Fibroblast of upper back skin (primary cell): ENCODE results near the gene GGA1.
"Not testable (repeated sequence)": the region's sequence is repeated elsewhere in the genome, so short reads cannot be mapped to it uniquely, and the experiment has no call there.

Source experiments
- DNase-seq: peaks from one replicate; pipeline ENCODE4 v3.0.0-alpha.2; 2013

Gene GGA1

DNA sequence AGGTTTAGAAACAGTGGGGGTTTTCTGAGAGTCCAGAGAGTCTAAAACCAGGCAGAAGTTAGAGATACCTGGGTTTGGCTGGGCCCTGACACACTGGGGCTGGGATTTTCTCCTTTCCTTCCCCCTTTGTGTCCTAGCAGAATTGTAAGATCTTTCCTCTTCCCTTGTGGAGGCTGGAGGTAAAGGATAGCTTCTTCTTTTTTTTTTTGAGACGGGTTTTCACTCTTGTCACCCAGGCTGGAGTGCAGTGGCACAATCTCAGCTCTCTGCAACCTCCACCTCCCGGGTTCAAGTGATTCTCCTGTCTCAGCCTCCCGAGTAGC lies 1.5 kb downstream of the GGA1 start:
- DNase-seq, result not testable (repeated sequence)

DNA sequence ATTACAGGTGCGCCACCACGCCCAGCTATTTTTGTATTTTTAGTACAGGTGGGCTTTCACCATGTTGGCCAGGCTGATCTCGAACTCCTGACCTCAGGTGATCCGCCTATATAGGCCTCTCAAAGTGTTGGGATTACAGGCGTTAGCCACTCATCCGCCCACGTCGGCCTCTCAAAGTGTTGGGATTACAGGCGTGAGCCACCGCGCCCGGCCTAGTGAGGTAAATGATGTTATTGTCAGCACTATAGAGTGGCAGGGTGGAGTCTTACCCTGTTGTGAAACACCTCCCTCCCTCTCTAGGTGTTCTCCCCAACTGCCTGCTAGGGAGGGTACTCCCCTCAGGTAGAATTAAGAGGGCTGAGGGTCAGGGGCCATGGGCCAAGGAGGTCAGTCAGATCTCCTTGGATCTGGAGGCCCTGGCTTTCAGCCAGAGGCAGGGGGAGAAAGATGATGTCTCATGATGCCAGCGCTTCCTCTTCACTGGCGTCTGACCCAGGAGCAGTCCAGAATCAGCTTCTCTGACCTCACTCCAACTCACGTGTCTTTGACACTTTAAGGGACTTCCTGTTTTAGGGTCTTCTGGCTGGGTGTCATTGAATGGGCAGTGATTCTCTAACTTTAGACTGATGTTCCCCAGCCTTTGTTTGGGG lies 2.0 kb downstream of the GGA1 start:
- no peak for DNase-seq

DNA sequence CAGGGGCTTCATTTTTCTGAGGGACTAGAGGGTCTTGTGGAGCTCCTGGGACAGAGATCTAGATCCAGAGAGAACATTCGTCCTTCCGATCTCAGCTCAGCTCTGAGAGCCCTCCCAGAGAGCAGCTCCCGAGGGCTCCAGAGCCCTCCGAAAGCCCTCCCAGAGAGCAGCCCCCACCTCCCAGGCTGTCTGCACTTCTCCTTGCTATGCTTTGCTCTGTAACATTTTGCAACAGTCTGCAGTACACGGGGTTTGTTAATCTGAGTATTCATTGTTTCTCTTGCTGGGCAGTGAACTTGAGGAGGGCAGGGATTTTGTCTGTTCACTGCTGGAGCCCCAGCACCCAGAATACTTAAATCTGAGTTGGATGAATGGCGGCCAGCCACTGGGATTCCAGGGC lies 2.6 kb downstream of the GGA1 start:
- no peak for DNase-seq

DNA sequence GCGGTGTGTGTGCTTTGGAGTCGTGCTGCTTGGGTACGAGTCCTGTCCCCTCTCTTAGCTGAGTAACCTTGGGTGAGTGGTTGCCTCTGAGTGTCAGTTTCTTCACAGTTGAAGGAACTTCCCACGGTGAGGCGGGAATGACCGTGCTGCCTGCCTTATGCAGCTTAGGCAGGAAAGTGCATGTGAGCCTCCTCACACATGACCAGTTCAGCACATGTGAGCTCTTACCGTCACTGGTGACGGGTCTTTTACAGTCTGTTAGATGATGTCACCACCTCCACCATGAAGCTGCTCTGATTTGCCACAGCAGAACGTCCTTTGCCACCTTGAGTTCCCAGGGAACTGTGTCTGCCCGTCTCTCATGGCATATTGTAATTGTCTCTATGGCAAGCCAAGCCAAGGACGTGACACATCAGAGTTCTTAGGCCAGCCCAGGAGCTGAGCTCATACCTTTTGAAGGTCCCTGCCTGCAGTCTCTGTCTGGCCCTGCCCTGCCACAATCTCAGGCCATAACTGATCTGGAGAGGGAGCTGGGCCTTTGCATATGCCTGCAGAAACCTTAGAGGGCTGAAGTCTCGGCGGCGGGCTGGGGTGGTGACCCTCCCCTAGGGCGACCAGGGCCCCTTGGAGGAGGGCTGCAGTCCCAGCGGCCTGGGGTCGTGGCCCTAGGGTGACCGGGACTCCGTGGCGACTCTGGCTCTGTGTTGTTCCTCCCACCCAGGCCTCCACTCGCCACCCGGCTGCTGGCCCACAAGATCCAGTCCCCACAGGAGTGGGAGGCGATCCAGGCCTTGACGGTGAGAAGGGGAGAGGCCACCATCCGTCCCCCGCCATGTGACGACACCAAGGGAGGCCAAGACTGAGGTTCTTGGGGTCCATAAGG lies 7.8 kb downstream of the GGA1 start:
- no peak for DNase-seq

DNA sequence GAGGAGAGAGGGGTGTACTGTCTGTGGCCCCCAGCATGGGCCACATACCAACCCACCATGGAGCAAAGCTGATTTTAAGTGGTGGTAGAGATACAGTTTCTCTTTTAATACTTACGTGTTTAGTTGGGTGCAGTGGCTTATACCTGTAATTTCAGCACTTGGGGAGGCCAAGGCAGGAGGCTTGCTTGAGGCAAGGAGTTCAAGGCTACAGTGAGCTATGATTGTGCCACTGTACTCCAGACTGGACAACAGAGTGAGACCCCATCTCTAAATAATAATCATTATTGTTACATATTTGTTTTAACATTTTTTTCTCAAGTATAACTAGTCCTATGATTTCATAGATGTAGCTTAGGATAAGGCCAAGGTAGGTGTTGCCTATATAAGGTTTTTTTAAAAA lies 8.8 kb downstream of the GGA1 start:
- DNase-seq, result no peak

DNA sequence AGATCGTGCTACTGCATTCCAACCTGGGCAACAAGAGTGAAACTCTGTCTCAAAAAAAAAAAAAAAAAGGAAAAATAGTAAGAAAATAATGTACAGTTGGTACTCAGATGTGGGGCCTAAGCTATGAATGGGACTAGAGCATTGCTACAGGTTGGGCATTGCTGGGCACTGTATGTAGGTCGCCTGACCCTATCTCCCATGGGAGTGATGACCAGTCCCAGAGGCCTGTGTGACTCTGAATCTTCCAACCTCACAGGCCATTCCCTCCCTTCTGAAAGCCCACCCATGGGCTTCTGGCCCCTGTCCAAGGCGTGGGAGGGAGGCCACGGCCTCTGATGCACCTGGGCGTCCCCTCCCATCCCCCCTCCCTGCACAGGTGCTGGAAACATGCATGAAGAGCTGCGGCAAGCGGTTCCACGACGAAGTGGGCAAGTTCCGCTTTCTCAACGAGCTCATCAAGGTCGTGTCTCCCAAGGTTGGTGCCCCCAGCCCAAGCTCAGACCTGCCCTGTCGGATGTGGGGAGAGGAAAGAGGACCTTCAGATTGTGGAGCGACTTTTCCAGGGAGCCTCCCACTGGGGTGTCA lies 9.5 kb downstream of the GGA1 start:
- no peak for DNase-seq

DNA sequence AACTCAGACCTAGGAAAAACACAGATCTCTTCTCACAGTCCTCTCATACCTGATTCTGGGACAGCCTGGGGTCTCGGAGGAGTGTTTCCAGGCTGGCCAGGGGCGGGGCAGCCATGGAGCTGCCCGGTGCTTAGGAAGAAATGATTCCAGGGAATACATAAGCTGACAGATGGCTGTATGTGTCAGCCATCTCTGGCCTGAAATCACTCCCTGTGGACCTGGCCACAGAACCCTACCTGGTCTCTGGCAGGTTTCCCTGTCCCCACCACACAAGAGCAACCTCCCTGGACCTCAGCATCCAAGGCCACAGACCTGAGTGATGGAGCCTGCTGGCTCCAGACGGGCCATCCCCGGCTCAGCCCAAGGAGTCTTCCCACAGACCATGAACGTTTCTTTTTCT lies 10.0 kb downstream of the GGA1 start:
- no peak for DNase-seq

DNA sequence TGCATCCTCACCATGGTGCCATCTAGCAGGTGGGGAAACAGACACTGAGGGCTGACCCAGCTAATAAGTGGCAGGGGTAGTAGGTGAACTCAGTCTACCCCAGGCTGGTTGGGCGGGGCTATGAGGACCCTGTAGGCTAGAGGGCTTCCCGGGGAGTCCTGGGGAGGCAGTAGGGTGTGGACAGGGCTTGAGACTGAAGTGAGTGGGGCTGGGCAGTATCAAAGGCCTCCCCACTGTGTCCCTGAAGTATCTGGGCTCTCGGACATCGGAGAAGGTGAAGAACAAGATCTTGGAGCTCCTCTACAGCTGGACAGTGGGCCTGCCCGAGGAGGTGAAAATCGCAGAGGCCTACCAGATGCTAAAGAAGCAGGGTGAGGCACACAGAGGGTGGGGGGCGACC lies 11.4 kb downstream of the GGA1 start:
- DNase-seq, result no peak

DNA sequence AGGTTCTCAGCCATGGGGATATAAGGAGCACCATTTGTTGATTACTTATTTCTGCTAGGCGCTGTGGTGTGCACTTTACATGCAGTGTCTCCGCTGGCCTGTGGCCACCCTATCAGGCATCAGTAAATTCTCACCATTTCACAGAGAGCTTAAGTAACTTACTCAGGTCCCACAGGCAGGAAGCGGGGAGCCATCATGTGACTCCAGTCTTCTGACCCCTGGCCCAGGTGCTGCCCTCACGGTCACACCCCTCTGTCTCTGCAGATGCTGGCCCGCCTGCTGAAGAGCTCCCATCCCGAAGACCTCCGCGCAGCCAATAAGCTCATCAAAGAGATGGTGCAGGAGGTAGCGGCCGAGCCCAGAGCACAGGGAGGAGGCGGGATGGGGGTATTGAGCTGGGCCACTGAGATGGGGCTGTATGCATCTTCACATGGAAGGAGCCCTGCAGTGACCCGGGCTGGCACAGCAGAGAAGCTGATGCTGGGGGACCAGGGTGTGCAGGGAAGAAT lies 12.8 kb downstream of the GGA1 start:
- DNase-seq, result no peak

DNA sequence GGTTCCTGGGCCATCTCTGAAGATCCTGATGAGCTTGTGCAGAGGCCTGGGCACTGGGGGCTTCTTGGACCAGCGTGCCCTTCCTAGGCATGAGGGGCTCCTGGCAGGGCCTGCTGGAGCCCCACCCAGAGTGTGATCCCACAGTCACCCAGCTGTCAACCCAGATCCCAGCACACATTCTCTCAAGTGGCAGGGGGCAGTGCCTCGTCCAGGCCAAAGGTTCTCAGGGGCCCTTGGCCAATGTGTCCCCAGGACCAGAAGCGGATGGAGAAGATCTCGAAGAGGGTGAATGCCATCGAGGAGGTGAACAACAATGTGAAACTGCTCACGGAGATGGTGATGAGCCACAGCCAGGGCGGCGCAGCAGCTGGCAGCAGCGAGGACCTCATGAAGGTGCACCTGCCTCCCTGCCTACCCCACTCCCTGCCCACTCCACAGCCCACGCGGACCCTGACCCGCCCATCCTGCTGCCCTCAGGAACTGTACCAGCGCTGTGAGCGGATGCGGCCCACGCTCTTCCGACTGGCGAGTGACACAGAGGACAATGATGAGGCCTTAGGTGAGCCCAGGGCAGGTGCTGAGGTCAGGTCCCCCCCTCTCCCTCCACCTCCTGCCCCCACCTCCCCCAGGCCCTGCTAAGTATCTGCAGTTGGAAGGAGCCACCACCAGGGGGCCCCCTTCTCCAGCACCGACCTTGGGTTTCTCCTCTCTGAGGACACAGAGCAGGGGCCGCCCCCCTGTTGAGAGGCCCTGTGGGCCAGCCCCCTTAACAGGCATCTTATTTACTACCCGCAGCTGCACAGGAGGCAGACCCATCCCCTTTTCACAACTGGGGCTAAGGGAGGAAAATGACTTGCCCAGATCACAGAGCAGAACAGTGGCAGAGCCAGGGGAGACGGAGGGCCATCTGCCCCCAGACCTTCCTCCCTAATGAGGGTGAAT lies 14.7 kb downstream of the GGA1 start:
- peak; percentile 61 for DNase-seq

DNA sequence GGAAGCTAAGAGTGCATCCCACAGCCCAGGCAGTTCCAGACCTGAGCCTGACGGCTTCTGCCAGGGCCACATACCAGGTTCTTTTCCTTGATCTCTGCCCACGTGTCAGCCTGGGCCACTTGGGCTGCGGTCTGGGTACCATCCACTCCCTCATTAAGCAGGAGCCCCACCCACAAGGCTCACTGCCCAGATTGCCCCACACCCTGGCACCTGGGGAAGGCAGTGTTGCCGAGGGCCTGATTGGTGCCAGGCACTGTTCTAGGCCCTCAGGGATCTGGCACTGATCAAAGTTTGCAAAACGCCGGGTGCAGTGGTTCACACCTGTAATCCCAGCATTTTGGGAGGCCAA lies 15.4 kb downstream of the GGA1 start:
- no peak for DNase-seq

DNA sequence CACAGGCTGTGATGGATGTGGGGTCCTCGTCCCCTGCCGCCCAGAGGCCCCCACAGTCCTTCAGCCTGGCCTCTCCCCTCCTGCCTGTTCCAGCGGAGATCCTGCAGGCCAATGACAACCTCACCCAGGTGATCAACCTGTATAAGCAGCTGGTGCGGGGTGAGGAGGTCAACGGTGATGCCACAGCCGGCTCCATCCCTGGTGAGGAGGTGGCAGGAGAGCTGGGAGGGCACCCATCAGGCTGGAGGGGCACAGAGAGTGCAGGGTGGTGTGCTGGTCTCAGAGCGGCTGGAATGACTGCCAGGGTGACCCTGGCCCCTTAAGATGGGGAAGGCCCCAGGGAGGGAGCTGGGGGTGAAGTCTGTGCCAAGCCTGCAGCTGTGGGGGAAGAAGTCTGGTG lies 16.2 kb downstream of the GGA1 start:
- no peak for DNase-seq

DNA sequence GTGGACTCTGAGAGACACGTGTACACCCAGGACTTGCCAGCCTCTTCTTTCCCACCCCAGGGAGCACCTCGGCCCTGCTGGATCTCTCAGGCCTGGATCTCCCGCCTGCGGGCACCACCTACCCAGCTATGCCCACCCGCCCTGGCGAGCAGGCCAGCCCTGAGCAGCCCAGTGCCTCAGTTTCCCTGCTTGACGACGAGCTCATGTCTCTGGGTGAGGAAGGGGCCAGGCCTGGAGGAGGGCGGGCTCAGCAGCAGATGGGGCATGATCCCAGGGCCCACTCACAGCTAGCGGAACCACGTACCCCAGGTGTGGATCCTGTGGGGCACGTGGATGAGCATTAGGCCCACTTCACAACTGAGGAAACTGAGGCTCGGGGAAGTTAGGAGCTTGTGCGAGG lies 17.1 kb downstream of the GGA1 start:
- no peak for DNase-seq

DNA sequence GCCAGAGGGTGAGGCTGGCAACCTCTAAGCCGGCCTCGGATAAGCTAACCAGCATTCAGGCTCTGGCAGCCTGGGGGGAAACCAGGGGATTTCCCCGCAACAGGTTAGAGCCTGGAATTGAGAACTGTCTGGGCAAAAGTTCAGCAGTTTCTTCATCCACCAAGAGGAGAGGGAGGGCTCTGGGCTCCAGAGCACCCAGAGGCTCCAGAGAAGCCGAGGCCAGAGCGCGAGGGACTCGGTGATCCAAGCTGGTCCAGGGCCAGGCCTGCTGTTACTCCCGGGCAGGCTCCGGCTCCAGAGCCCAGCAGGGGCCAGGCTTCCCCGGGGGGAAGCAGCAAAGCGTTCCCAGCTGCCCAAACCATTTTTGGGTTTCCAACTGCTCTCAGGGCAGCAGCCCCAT lies 17.5 kb downstream of the GGA1 start:
- DNase-seq, result peak; percentile 25

DNA sequence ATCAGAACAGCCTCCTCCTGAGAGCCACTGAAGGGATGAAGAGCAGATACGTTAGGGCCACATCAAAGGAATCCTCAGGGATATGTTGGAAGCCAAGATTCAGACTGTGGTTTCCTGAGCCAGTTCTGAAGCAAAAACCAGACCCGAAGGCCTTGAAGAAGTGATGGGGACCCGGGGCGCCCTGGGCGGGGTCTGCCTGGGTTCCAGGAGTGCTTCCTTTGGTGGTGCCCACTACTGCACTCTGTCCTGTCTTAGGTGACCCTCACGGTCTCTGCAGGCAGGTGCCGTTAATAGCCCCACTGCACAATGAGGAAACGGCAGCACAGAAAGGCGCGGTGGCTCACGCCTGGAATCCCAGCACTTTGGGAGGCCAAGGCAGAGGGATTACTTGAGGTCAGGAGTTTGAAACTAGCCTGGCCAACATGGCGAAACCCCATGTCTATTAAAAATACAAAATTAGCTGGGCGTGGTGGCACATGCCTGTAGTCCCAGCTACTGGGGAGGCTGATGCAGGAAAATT lies 18.0 kb downstream of the GGA1 start:
- DNase-seq, result no peak

DNA sequence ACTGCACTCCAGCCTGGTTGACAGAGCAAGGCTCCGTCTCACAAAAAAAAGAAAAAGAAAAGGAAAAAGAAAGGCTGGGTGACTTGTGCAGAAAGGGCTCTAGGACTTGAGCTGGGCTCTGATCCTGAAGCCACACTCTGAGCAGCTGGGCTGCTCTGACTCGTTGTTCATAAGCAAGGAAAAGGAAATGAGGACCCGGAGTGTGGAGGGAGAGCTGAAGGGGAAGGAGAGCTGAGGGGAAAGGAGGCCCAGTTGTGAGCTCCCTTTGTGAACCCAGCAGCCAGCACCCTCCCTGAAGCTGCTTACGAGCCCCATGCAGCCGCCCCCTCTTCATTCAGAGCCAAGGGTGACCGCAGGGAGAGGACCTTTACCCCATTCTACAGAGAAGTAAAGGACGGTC lies 18.5 kb downstream of the GGA1 start:
- DNase-seq, result peak; percentile 13

DNA sequence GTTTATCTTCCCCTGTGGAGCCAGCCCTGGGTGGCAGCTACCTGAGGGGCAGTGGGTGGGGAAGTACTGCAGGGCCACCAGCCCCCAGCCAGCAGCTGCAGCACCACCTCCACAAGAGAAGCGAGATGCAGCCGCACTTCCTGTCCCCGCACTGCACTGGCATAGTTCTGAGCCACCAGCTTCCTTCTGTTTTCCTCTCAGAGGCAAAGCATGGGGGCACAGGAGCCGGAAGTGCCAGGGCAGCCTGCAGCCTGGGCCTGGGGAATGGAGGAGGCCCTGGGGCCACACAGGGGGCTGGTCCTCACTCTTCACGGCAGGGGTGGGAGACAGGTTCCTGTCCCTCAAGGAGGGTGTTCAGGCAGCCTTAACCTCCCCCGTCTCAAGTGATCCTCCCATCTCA lies 18.9 kb downstream of the GGA1 start:
- DNase-seq, result no peak

DNA sequence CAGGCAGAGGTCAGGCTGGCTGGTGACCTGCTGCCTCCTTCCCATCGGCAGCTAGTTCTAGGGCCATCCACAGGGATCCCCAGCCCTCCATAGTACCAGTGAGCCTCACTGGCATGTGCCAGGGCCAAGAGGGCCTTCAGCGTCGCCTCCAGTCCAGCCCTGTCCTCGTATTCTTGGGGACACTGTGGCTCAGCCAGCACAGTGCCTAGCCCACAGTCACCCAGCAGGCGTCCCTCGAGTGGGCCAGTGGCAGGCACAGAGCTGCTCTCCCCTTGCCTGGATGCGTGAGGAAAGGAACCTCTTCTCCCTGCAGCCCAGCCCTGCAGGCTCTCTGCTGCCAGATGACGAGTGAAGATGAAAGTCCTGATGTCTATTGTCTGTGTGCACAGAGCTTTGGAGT lies 20.2 kb downstream of the GGA1 start:
- DNase-seq, result no peak

DNA sequence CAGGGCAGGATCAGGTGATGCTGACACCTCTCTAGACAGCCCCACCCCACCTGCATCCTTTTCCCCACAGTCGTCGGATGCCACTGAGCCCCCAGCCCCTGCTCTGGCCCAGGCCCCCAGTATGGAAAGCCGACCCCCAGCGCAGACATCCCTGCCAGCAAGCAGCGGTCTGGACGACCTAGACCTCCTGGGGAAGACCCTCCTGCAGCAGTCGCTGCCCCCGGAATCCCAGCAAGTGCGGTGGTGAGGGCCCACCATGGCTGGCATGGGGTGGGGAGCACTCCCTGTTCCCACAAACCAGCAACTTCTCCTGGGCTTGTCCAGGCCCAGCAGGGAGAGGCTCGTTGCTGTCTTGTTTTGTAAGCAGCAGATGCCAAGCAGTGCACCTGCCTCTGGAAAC lies 21.3 kb downstream of the GGA1 start:
- no peak for DNase-seq

DNA sequence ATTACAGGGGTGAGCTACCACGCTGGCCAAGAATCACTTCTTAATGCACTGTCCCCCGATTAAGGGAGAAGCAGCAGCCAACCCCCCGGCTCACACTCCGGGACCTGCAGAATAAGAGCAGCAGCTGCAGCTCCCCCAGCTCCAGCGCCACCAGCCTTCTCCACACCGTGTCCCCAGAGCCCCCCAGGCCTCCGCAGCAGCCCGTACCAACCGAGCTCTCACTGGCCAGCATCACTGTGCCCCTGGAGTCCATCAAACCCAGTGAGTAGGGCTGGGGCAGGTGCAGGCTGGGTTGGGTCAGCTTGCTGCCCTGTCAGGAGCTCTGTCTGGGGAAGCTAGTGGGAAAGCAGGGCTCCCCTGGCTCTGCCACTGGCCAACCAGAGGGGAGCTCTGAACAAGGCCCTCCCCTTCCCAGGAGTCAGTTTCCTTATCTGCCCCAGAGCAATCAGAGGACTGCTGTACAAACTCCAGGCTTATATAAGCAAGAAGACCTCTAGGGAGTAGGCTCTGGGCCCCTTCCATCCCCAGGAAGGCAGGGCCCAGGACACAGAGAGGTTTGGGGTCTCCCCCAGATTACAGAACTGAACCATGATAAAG lies 22.3 kb downstream of the GGA1 start:
- no peak for DNase-seq

DNA sequence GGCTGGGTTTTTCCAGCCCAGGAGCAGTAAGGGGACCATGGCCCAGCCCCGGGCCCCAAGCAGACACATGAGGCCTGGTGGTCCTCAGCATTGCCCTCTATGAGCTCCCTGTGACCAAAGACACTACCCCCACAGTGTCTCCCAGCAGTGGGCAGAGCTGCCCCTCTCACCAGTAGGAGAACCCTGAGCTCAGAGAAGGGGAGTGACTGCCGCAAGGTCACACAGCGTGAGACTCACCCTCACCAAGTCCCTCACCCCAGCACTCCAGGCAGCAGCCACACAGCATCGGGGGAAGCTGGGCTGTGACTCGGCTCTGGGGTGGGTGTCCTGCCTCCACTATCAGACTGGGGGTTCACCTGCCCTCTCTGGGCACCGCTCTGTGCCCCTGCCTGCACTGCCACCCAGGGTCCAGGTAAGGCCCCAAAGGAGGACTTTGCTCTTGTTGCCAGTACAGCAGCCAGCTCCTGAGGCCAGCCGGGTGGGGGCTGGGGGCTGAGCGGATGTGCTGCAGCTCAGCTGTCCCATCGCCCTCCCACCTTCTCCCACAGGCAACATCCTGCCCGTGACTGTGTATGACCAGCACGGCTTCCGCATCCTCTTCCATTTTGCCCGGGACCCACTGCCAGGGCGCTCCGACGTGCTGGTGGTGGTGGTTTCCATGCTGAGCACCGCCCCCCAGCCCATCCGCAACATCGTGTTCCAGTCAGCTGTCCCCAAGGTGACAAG lies 23.0 kb downstream of the GGA1 start:
- DNase-seq, result no peak
